AG09309 (cell line): ENCODE data around the gene DNAJC11.

ENCODE experiments used
- DNase-seq: peaks from one replicate; pipeline ENCODE4 v3.0.0-alpha.2; 2010; ENCODE audit warnings: low read depth
- H3K4me3 ChIP-seq: 2 replicates; pipeline ENCODE4 v1.5.1; 2011; ENCODE audit warnings: mild to moderate bottlenecking, low read depth, low read length, moderate library complexity; ENCODE audit not compliant: control insufficient read depth
- CTCF ChIP-seq: IDR thresholded peaks from 2 replicates; pipeline ENCODE4 v1.5.1; 2011; ENCODE audit warnings: mild to moderate bottlenecking, low read depth, low read length, inconsistent platforms; ENCODE audit not compliant: insufficient read depth, control insufficient read depth; ENCODE audit errors: missing control alignments

The DNAJC11 gene

GRCh38 chr1:6627841-6628545 lies 73.6 kb downstream of the DNAJC11 start:
- no peak for TF ChIP-seq CTCF
- no peak overlapping the region for H3K4me3 ChIP-seq
- no peak for DNase-seq

GRCh38 chr1:6627031-6627430 lies 74.6 kb downstream of the DNAJC11 start:
- no peak overlapping the region for H3K4me3 ChIP-seq
- no peak for TF ChIP-seq CTCF
- no peak for DNase-seq

- H3K4me3 ChIP-seq = peak overlapping the region; percentile 67
- no peak for DNase-seq
- TF ChIP-seq CTCF = no peak
These were observed 75.9 kb downstream of the DNAJC11 start for GRCh38 chr1:6625584-6626149.

- no peak for DNase-seq
- no peak for TF ChIP-seq CTCF
- peak within 1 kb of the TSS; percentile 67 for H3K4me3 ChIP-seq
These were observed 76.7 kb downstream of the DNAJC11 start, which contains the start of gene THAP3 for GRCh38 chr1:6624710-6625583. Gene THAP3 (plus strand): TSS chr1:6624868. CDS start chr1:6625219, 351 bp downstream.

GRCh38 chr1:6623269-6623965 lies 78.2 kb downstream of the DNAJC11 start:
- TF ChIP-seq CTCF = no peak
- DNase-seq = no peak
- H3K4me3 ChIP-seq = no peak overlapping the region
